HEK293 (cell line): ENCODE measurements around the gene ARL15.

Source experiments
- CTCF ChIA-PET: fragments of 350-600 bp; formaldehyde crosslinking; extraction: SDS; loops from one replicate; lab custom pipeline; 2021; ENCODE audit warnings: antibody characterized with exemption; lab: Yijun Ruan, JAX
- POLR2A ChIA-PET: fragments of 300-600 bp; formaldehyde crosslinking; extraction: SDS; loops from one replicate; lab custom pipeline; 2020; ENCODE audit warnings: antibody characterized with exemption, inconsistent platforms; lab: Yijun Ruan, JAX
- H3K27ac ChIP-seq: fragments of 200-500 bp; sonication (Bioruptor generic); 2 replicates; pipeline ENCODE4 v1.5.1; 2014; ENCODE audit warnings: low read depth, low read length, control low read depth, inconsistent platforms; ENCODE audit errors: extremely low read depth
- H3K36me3 ChIP-seq, 2 experiments: fragments of 200-500 bp in 1 of 2; sonication (Bioruptor generic) in 1 of 2; 1 replicate in 1 of 2; 2 replicates in 1 of 2; pipeline ENCODE4 v1.5.1; 2014 to 2017; ENCODE audit warnings: inconsistent platforms in 2 of 2, low read length in 2 of 2; ENCODE audit not compliant: control insufficient read depth in 2 of 2, insufficient read depth in 1 of 2
- H3K4me1 ChIP-seq: fragments of 200-500 bp; sonication (Bioruptor generic); 2 replicates; pipeline ENCODE4 v1.5.1; 2014; ENCODE audit warnings: mild to moderate bottlenecking, low read length, inconsistent platforms; ENCODE audit not compliant: control insufficient read depth, insufficient read depth
- H3K4me3 ChIP-seq: 2 replicates; pipeline ENCODE4 v1.5.1; 2011; ENCODE audit warnings: low read depth, mild to moderate bottlenecking, control low read depth, low read length, moderate library complexity
- H3K9me3 ChIP-seq: fragments of 200-500 bp; sonication (Bioruptor generic); 2 replicates; pipeline ENCODE4 v1.5.1; 2014; ENCODE audit warnings: low read depth, low read length, inconsistent platforms; ENCODE audit not compliant: control insufficient read depth, insufficient read depth
- BCL11B ChIP-seq: fragments of 450-650 bp; formaldehyde crosslinking; IDR thresholded peaks from 2 replicates; pipeline ENCODE4 v1.5.1; 2016; ENCODE audit warnings: low read depth, missing biosample characterization, missing genetic modification characterization
- ZBTB48 ChIP-seq: fragments of 450-650 bp; formaldehyde crosslinking; IDR thresholded peaks from 2 replicates; pipeline ENCODE4 v1.5.1; 2016; ENCODE audit warnings: missing biosample characterization, missing genetic modification characterization
- ZBTB8A ChIP-seq: fragments of 450-650 bp; formaldehyde crosslinking; IDR thresholded peaks from 2 replicates; pipeline ENCODE4 v1.5.1; 2016; ENCODE audit warnings: missing biosample characterization, missing genetic modification characterization
- ZNF10 ChIP-seq: fragments of 450-650 bp; formaldehyde crosslinking; IDR thresholded peaks from 2 replicates; pipeline ENCODE4 v1.5.1; 2017; ENCODE audit warnings: missing biosample characterization, missing genetic modification characterization
- ZNF148 ChIP-seq: fragments of 450-650 bp; formaldehyde crosslinking; IDR thresholded peaks from 2 replicates; pipeline ENCODE4 v1.5.0; 2017; ENCODE audit warnings: missing biosample characterization, missing genetic modification characterization, borderline replicate concordance
- ZNF24 ChIP-seq: fragments of 450-650 bp; formaldehyde crosslinking; IDR thresholded peaks from 2 replicates; pipeline ENCODE4 v1.5.1; 2016; ENCODE audit warnings: missing biosample characterization, missing genetic modification characterization
- ZNF280D ChIP-seq: fragments of 450-650 bp; formaldehyde crosslinking; IDR thresholded peaks from 2 replicates; pipeline ENCODE4 v1.5.1; 2016; ENCODE audit warnings: missing biosample characterization, missing genetic modification characterization
- ZNF398 ChIP-seq: fragments of 450-650 bp; formaldehyde crosslinking; IDR thresholded peaks from 2 replicates; pipeline ENCODE4 v1.5.1; 2017; ENCODE audit warnings: missing biosample characterization, missing genetic modification characterization
- ZNF404 ChIP-seq: fragments of 450-650 bp; formaldehyde crosslinking; IDR thresholded peaks from 2 replicates; pipeline ENCODE4 v1.5.1; 2017; ENCODE audit warnings: missing biosample characterization, missing genetic modification characterization
- ZNF555 ChIP-seq: fragments of 450-650 bp; formaldehyde crosslinking; conservative IDR thresholded peaks from 2 replicates; pipeline ENCODE4 v1.5.1; 2017; ENCODE audit warnings: missing biosample characterization, mild to moderate bottlenecking, missing genetic modification characterization, inconsistent platforms
- ZNF610 ChIP-seq: fragments of 450-650 bp; formaldehyde crosslinking; IDR thresholded peaks from 2 replicates; pipeline ENCODE4 v1.5.1; 2016; ENCODE audit warnings: missing biosample characterization, missing genetic modification characterization, borderline replicate concordance
- ZNF623 ChIP-seq: fragments of 450-650 bp; formaldehyde crosslinking; IDR thresholded peaks from 2 replicates; pipeline ENCODE4 v1.5.1; 2016; ENCODE audit warnings: missing biosample characterization, missing genetic modification characterization
- ZNF658 ChIP-seq: fragments of 450-650 bp; formaldehyde crosslinking; IDR thresholded peaks from 2 replicates; pipeline ENCODE4; 2016; ENCODE audit warnings: missing biosample characterization, missing genetic modification characterization
- ZNF76 ChIP-seq: fragments of 450-650 bp; formaldehyde crosslinking; IDR thresholded peaks from 2 replicates; pipeline ENCODE4; 2016; ENCODE audit warnings: low read depth, missing biosample characterization, missing genetic modification characterization, borderline replicate concordance
- ZNF776 ChIP-seq: fragments of 450-650 bp; formaldehyde crosslinking; IDR thresholded peaks from 2 replicates; pipeline ENCODE4 v1.5.0; 2017; ENCODE audit warnings: missing biosample characterization, missing genetic modification characterization, borderline replicate concordance
- ZNF777 ChIP-seq: fragments of 450-650 bp; formaldehyde crosslinking; IDR thresholded peaks from 2 replicates; pipeline ENCODE4 v1.5.1; 2017; ENCODE audit warnings: missing biosample characterization, missing genetic modification characterization, borderline replicate concordance
- TF ChIP-seq, protein P1 (sequence below): fragments of 450-650 bp; formaldehyde crosslinking; IDR thresholded peaks from 2 replicates; pipeline ENCODE4 v1.5.1; 2016; ENCODE audit warnings: missing biosample characterization, missing genetic modification characterization

Gene ARL15

DNA sequence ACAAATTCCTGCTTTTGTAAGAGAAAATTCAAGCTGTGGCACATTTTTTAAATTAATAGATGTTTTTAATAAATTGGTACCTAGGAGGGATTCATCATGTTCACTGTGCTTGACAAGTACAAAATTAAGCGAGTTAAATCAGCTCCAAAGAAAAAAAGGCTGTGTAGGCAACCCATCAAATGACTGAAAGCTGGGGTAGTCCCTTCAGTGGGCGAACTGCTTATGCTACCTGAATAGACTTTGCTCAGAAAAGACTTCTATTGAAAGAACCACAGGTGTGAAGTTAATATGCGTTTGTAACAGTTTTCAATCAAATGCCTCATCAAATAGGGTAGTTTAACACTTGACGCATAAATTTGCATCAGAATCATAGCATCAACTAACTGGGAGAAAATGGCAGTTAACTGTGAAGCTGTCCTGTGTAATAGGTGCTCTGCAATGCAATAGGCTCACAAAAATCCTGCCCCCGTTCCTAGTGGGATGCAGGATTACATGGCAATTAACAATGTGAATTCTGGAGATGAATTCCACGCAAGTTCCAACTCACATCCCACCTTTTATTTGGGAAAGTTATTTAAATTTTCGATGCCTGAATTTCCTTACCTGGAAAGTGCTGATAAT is 14.4 kb upstream of the ARL15 start (continued):
- no peak for TF ChIP-seq ZNF610
- TF ChIP-seq ZNF398 (tag by site-specific recombination): no peak
- TF ChIP-seq ZNF776 (tag by site-specific recombination): no peak
- TF ChIP-seq ZNF10 (tag by site-specific recombination): no peak
- TF ChIP-seq ZNF658 (tag by site-specific recombination): no peak
- no peak for TF ChIP-seq ZNF623 (tag by site-specific recombination)
- TF ChIP-seq, all 188 proteins: peak for 0

- no peak overlapping the region for H3K27ac ChIP-seq
- POLR2A ChIA-PET: interaction anchor here (1.1 to 6.9 kb wide), 2 partner anchors 12 to 15 kb away, joined by 3 to 40 read pairs; partner anchors contain the start of gene ARL15
Measured at GRCh38 chr5:54323495-54323894, 13.1 kb upstream of the ARL15 start.

GRCh38 chr5:54320256-54320655 is 9.9 kb upstream of the ARL15 start:
- Histone ChIP-seq H3K9me3 (no peaks in the 10 kb centered on the region), H3K27ac (no peak overlapping the region), H3K36me3 (no peaks in the 10 kb centered on the region), H3K4me1 (no peaks in the 10 kb centered on the region), H3K4me3 (no peak overlapping the region)
- POLR2A ChIA-PET: interaction anchor here (1.7 kb wide), 1 partner anchor 10 kb away, joined by 11 read pairs; the partner anchor contains the start of gene ARL15
- CTCF ChIA-PET: interaction anchor here (3.4 kb wide), 1 partner anchor 9 kb away, joined by 10 read pairs; the partner anchor contains the start of gene ARL15
- TF ChIP-seq ZNF148 (tag by site-specific recombination): no peak
- TF ChIP-seq ZBTB48 (tag by site-specific recombination): no peak
- TF ChIP-seq, protein P1, sequence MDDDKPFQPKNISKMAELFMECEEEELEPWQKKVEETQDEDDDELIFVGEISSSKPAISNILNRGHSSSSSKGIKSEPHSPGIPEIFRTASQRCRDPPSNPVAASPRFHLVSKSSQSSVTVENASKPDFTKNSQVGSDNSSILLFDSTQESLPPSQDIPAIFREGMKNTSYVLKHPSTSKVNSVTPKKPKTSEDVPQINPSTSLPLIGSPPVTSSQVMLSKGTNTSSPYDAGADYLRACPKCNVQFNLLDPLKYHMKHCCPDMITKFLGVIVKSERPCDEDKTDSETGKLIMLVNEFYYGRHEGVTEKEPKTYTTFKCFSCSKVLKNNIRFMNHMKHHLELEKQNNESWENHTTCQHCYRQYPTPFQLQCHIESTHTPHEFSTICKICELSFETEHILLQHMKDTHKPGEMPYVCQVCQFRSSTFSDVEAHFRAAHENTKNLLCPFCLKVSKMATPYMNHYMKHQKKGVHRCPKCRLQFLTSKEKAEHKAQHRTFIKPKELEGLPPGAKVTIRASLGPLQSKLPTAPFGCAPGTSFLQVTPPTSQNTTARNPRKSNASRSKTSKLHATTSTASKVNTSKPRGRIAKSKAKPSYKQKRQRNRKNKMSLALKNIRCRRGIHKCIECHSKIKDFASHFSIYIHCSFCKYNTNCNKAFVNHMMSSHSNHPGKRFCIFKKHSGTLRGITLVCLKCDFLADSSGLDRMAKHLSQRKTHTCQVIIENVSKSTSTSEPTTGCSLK (tag by site-specific recombination): no peak
- no peak for TF ChIP-seq ZNF404 (tag by site-specific recombination)
- TF ChIP-seq ZNF24: no peak
- no peak for TF ChIP-seq ZNF76 (tag by site-specific recombination)

More at GRCh38 chr5:54323495-54323894, 13.1 kb upstream of the ARL15 start:
- Histone ChIP-seq H3K36me3 (no peaks in the 10 kb centered on the region), H3K9me3 (no peaks in the 10 kb centered on the region)
- TF ChIP-seq ZNF777 (tag by site-specific recombination) (no peak), ZBTB8A (tag by site-specific recombination) (no peak), ZNF555 (tag by site-specific recombination) (no peak), ZNF280D (tag by site-specific recombination) (no peak), ZNF76 (tag by site-specific recombination) (no peak), BCL11B (tag by site-specific recombination) (no peak)
- TF ChIP-seq, protein P1 (tag by site-specific recombination): no peak
- TF ChIP-seq, all 188 proteins: peak for 0
- CTCF ChIA-PET: interaction anchor here (0.6 to 3.4 kb wide), 4 partner anchors 12 to 96 kb away, joined by 3 to 10 read pairs (median 3); partner anchors contain the start of gene ARL15
- Histone ChIP-seq H3K4me1 (no peaks in the 10 kb centered on the region), H3K4me3 (no peak overlapping the region)
